Measurements from ENCODE around the gene CEACAM20. TPM values are rescaled to one million over a fixed set of nuclear protein-coding genes. Genes with fewer than 3 reads are reported as not detected.
"Not testable (repeated sequence)": the region's sequence is repeated elsewhere in the genome, so short reads cannot be mapped to it uniquely, and the experiment has no call there.

Gene CEACAM20
- total and polyA plus RNA-seq, 2 donors from 2014 or later = not detected

- no peaks in the 10 kb centered on the region for H3K27me3 ChIP-seq (ENCODE audit: control insufficient read depth, insufficient read depth, low read length)
- no peak overlapping the region for H3K4me3 ChIP-seq (ENCODE audit: low read length in 3 of 3)
- H3K27ac ChIP-seq (ENCODE audit: low read depth in 2 of 2, low read length in 2 of 2) = no peak overlapping the region
- intact Hi-C loops (cut with DNase I) = no loop called here
- FAIRE-seq (no peak), DNase-seq (no peak)
- H3K4me1 ChIP-seq (ENCODE audit: control insufficient read depth in 2 of 3, insufficient read depth in 2 of 3, low read depth in 1 of 3, low read length in 3 of 3) = peaks cover 0 to 6% (median 3%) of the 10 kb centered on the region in 3 donors
- H3K36me3 ChIP-seq (ENCODE audit: control insufficient read depth in 2 of 3, insufficient read depth in 3 of 3, low read length in 3 of 3) = no peaks in the 10 kb centered on the region
- H3K9me3 ChIP-seq (ENCODE audit: control insufficient read depth in 2 of 3, insufficient read depth in 1 of 3, low read length in 3 of 3) = no peaks in the 10 kb centered on the region
- TF ChIP-seq, protein P1, sequence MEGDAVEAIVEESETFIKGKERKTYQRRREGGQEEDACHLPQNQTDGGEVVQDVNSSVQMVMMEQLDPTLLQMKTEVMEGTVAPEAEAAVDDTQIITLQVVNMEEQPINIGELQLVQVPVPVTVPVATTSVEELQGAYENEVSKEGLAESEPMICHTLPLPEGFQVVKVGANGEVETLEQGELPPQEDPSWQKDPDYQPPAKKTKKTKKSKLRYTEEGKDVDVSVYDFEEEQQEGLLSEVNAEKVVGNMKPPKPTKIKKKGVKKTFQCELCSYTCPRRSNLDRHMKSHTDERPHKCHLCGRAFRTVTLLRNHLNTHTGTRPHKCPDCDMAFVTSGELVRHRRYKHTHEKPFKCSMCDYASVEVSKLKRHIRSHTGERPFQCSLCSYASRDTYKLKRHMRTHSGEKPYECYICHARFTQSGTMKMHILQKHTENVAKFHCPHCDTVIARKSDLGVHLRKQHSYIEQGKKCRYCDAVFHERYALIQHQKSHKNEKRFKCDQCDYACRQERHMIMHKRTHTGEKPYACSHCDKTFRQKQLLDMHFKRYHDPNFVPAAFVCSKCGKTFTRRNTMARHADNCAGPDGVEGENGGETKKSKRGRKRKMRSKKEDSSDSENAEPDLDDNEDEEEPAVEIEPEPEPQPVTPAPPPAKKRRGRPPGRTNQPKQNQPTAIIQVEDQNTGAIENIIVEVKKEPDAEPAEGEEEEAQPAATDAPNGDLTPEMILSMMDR (IDR thresholded peaks at IDR 0.05; ENCODE audit: borderline replicate concordance, extremely low read depth, insufficient read depth) = no peak
- no peak overlapping the region for H3K9ac ChIP-seq (ENCODE audit: low read length in 3 of 3)
Observed at GRCh38 chr19:44566984-44567383, 37.5 kb upstream of the CEACAM20 start.

DNA sequence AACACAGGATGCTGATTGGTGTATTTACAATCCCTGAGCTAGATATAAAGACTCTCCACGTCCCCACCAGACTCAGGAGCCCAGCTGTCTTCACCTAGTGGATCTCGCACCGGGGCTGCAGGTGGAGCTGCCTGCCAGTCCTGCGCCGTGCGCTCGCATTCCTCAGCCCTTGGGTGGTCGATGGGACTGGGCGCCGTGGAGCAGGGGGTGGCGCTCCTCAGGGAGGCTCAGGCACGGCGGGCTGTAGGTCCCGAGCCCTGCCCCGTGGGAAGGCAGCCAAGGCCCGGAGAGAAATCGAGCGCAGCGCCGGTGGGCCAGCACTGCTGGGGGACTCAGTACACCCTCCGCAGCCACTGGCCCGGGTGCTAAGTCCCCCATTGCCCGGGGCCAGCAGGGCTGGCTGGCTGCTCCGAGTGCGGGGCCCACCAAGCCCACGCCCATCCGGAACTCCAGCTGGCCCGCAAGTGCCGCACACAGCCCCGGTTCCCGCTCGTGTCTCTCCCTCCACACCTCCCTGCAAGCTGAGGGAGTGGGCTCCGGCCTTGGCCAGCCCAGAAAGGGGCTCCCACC lies 33.7 kb upstream of the CEACAM20 start:
- H3K9me3 ChIP-seq (ENCODE audit: control insufficient read depth in 2 of 3, insufficient read depth in 1 of 3, low read length in 3 of 3); H3K27ac ChIP-seq (ENCODE audit: low read depth in 2 of 2, low read length in 2 of 2); H3K27me3 ChIP-seq (ENCODE audit: control insufficient read depth, insufficient read depth, low read length); H3K4me3 ChIP-seq (ENCODE audit: low read length in 3 of 3); intact Hi-C loops (cut with DNase I); FAIRE-seq; H3K36me3 ChIP-seq (ENCODE audit: control insufficient read depth in 2 of 3, insufficient read depth in 3 of 3, low read length in 3 of 3); DNase-seq; H3K9ac ChIP-seq (ENCODE audit: low read length in 3 of 3); H3K4me1 ChIP-seq (ENCODE audit: control insufficient read depth in 2 of 3, insufficient read depth in 2 of 3, low read depth in 1 of 3, low read length in 3 of 3): not testable (repeated sequence)

GRCh38 chr19:44557933-44558332 lies 28.5 kb upstream of the CEACAM20 start:
- H3K9me3 ChIP-seq (ENCODE audit: control insufficient read depth in 2 of 3, insufficient read depth in 1 of 3, low read length in 3 of 3) = no peaks in the 10 kb centered on the region
- no peak for FAIRE-seq
- H3K27ac ChIP-seq (ENCODE audit: low read depth in 2 of 2, low read length in 2 of 2) = no peak overlapping the region
- DNase-seq = no peak
- TF ChIP-seq, protein P1 (IDR thresholded peaks at IDR 0.05; ENCODE audit: borderline replicate concordance, extremely low read depth, insufficient read depth) = no peak
- no peaks in the 10 kb centered on the region for H3K4me1 ChIP-seq (ENCODE audit: control insufficient read depth in 2 of 3, insufficient read depth in 2 of 3, low read depth in 1 of 3, low read length in 3 of 3)
- no peak overlapping the region for H3K4me3 ChIP-seq (ENCODE audit: low read length in 3 of 3)
- H3K36me3 ChIP-seq (ENCODE audit: control insufficient read depth in 2 of 3, insufficient read depth in 3 of 3, low read length in 3 of 3) = no peaks in the 10 kb centered on the region
- H3K9ac ChIP-seq (ENCODE audit: low read length in 3 of 3) = no peak overlapping the region
- intact Hi-C loops (cut with DNase I) = no loop called here
- no peaks in the 10 kb centered on the region for H3K27me3 ChIP-seq (ENCODE audit: control insufficient read depth, insufficient read depth, low read length)

GRCh38 chr19:44554641-44555246 lies 25.3 kb upstream of the CEACAM20 start:
- H3K9ac ChIP-seq (ENCODE audit: low read length in 3 of 3) = no peak overlapping the region
- H3K36me3 ChIP-seq (ENCODE audit: control insufficient read depth in 2 of 3, insufficient read depth in 3 of 3, low read length in 3 of 3) = no peaks in the 10 kb centered on the region
- DNase-seq = no peak
- TF ChIP-seq, protein P1 (IDR thresholded peaks at IDR 0.05; ENCODE audit: borderline replicate concordance, extremely low read depth, insufficient read depth) = no peak
- intact Hi-C loops (cut with DNase I) = no loop called here
- no peak overlapping the region for H3K4me3 ChIP-seq (ENCODE audit: low read length in 3 of 3)
- no peaks in the 10 kb centered on the region for H3K9me3 ChIP-seq (ENCODE audit: control insufficient read depth in 2 of 3, insufficient read depth in 1 of 3, low read length in 3 of 3)
- H3K4me1 ChIP-seq (ENCODE audit: control insufficient read depth in 2 of 3, insufficient read depth in 2 of 3, low read depth in 1 of 3, low read length in 3 of 3) = no peaks in the 10 kb centered on the region
- no peaks in the 10 kb centered on the region for H3K27me3 ChIP-seq (ENCODE audit: control insufficient read depth, insufficient read depth, low read length)
- no peak for FAIRE-seq
- H3K27ac ChIP-seq (ENCODE audit: low read depth in 2 of 2, low read length in 2 of 2) = no peak overlapping the region

Measured in kidney (tissue), 14 donors.